Measurements from ENCODE around the gene MLANA.

- TF ChIP-seq, protein P1, sequence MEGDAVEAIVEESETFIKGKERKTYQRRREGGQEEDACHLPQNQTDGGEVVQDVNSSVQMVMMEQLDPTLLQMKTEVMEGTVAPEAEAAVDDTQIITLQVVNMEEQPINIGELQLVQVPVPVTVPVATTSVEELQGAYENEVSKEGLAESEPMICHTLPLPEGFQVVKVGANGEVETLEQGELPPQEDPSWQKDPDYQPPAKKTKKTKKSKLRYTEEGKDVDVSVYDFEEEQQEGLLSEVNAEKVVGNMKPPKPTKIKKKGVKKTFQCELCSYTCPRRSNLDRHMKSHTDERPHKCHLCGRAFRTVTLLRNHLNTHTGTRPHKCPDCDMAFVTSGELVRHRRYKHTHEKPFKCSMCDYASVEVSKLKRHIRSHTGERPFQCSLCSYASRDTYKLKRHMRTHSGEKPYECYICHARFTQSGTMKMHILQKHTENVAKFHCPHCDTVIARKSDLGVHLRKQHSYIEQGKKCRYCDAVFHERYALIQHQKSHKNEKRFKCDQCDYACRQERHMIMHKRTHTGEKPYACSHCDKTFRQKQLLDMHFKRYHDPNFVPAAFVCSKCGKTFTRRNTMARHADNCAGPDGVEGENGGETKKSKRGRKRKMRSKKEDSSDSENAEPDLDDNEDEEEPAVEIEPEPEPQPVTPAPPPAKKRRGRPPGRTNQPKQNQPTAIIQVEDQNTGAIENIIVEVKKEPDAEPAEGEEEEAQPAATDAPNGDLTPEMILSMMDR (conservative IDR thresholded peaks at IDR 0.05 in 1 of 2, IDR thresholded peaks at IDR 0.05 in 1 of 2; ENCODE audit: low read depth in 1 of 2, low read length in 2 of 2), result no peak
- no peak for TF ChIP-seq EZH2 (IDR thresholded peaks at IDR 0.05; ENCODE audit: low read length, missing control alignments)
Observed at GRCh38 chr9:5843794-5844471, 46.8 kb upstream of the MLANA start.

All from fibroblast of lung (primary cell).